SHP77 (cell line): Measurements from ENCODE around the gene KRT38.

ENCODE experiments used
- DNase-seq, 2 experiments: peaks; one replicate each; lab custom pipeline; 2025; lab: John Stamatoyannopoulos, UW

Gene KRT38

DNA sequence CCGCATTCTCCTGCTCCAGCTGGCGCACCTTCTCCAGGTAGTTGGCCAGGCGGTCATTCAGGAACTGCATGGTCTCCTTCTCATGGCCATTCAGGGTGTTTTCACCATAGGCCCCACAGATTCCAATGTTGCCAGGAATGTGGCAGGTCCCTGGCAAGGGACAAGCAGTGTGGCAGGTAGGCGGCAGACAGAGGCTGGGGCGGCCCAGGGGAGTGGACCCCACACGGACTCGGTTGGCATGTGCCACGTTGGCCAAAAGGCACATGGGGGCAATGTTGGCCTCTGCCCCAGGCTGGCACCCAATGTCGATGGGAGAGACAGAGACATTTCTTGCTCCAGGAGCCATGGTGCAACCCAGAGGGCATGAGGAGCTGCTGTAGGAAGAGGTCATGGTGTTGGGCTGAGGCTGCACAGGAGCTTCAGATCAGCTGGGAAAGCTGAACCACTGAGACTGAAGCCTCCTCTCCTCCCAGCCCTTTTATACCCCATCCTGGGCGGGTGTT lies at the start of gene KRT38:
Gene KRT38 (minus strand): TSS at position 453 of the 503 bp plus-strand sequence. CDS start 62 bp downstream, at position 391.
- no peak for DNase-seq

DNA sequence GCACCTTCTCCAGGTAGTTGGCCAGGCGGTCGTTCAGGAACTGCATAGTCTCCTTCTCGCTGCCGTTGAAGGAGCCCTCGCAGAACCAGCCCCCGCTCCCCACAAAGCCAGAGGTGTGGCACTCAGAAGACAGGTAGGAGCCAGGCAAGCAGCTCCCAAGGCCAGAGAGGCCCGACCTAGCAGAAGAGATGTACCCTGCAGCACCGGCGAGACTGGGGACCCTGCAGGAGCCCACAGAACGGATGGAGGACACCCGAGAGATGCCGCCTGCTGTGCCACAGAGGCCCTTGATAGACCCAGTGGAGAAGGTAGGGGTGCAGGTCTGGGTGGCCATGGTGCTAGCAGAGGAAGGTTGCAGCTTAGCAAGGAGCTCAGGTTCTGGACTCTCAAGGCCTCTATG lies 48.7 kb upstream of the KRT38 start, which contains the start of gene KRT36:
Gene KRT36 (minus strand): TSS at position 380 of the 400 bp plus-strand sequence. CDS start 46 bp downstream, at position 334.
- no peak for DNase-seq

- no peak for DNase-seq
These were observed 46.2 kb upstream of the KRT38 start for GRCh38 chr17:41486809-41487530.

DNA sequence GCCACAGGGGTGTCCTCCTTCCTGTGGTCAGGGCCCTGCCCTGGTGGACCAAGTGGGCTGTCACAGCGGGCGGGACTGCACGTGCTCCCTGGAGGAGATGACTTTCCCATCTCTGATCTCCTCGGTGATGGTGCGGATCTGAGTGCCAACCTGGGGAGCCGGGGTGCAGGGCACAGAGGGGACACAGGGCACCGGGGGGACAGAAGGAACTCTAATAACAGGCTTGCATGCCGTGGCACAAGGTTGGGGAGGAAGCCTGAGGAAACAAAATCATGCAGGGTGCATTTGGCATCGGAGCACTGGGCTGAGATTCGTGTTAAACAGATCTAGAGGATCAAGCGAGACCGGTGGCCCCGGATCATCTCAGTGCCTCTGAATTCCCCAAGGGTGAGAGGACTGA lies 45.5 kb upstream of the KRT38 start:
- DNase-seq: no peak

DNA sequence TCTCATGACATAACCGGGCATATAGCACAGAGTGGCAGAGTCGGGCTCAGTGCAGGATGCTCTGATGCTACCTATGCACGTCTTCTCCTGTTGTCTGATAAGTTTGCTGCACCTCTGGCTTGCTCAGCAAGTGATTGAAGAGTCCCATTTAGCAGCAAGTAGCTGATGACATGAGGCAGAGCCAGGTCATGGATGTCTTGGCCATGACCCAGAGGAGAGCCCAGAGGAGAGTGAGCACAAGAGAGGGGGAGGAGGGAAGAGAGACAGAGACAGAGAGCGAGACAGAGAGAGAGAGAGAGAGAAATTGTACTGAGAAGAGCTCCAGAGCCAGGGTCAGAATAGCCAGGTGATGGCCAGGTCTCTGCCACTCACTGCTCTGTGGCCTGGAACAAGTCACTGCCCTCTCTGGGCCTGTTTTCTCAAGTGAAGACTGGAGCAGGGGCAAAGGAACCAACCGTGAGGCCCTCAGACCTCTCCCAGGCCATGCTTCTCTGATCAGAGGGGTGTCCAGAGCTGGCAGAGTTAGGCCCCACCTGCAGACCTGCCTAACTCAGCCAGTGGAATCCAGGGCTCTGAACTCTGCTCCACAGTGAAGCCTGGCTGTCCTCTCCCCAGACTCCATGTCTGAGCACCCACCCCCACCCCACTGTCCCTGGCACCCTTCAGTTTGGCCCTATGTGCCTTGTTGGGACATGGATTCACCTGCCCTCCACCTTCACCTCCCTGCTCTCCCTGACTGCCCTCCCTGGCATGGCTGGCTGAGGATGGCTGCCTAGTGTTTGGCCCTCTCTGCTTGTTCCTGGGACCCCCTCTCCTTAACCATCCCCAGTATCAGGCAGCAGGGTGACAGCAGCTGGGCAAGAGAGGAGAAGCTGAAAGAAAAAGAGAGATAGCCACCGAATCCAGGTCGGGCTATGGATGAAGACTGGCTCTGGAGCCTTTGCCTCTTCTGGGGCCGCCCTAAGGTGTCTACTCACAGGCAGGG lies 44.4 kb upstream of the KRT38 start:
- DNase-seq: no peak

DNA sequence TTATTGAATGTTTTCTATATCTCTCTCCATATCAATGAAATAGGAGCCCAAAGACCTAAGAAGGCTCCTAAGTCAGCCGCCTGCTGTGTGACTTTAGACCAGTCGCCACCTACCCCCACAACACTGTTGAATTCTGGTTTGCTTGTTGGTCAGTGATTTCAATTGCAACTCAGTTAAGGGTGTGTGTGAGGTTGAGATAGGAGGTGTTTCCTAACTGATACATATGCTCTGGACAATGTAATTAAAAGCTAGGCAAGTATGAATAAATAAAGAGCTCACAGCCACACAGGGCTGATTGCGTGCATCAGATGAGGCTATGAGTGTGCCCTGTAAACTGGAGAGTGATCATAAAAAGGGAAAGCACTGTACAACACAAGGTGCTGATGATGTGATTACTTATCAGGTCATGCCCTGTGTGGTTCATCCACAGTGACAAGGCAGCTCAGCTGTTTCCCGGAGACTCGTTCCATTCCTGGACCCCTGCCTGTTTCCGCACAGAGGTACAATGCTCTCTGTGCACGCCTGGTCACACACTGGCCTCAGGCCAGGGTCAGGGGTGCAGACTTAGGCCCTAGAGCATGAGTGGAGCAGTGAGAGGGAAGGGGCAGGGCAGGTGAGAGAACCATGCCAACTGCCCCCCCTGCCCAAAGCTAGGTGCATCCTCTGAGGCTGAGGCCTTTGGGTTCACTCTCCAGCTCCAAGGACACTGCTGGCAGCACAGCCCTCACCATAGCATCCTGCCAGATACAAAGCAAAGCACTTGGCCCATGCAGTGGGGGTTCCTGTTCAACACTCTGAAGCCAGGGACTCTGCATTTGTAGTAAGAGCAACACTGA lies 43.4 kb upstream of the KRT38 start:
- no peak for DNase-seq

DNA sequence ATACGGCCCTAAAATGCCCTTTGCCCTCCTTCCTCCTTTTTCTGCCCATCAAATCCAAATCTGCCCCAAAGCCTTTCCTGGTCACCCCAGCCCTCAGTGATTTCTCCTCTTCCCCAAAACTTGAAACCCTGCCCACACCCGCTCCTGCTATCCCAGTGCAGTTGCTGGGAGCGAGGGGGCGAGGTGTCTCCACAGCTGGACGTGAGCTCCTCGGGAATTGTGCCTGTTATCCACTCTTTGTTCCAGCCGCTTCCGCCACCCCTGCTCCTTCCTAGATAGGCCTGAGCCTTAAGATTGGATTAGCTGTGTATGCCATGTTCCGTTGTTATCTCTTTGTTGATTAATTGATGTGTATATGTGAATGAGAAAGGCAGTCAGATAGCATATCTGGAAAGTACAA lies 42.7 kb upstream of the KRT38 start:
- DNase-seq: no peak

DNA sequence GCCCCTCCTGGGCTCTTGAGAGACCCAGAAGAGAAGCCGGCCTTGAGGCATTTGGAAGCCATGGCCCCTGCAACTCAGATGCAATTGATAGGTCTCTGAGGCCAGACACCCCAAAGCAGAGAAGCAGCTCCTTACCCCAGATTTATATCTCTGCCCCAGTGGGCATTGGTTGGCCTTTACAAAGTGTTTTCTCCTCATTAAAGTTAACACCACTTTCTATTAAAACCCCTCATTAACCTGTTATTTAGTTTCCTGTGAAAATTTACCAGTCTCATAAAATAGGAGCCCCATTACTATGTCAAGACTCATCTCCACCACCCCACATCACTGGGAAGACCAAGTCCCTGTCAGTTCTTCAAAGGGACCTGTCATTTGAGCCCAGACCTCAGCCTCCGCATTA lies 40.3 kb upstream of the KRT38 start, which contains the start of gene KRT35:
Gene KRT35 (minus strand): TSS at position 116 of the 400 bp plus-strand sequence. CDS start 54 bp downstream, at position 62.
- DNase-seq: no peak

DNA sequence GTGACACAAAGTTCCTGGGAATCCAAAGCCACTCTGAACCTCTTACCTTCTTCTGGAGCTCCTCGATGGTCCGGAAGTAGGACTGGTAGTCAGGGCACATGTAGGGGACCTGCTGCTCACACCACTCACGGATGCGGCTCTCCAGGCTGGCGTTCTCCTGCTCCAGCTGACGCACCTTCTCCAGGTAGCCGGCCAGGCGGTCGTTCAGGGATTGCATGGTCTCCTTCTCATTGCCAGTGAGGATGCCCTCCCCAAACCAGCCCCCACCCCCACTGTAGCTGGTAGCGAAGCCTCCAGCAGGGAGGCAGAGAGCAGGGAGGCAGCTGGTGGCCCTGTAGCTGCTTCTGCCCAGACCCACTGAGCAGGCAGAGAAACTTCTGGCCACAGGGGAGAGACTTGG lies 39.8 kb upstream of the KRT38 start:
- DNase-seq: no peak

DNA sequence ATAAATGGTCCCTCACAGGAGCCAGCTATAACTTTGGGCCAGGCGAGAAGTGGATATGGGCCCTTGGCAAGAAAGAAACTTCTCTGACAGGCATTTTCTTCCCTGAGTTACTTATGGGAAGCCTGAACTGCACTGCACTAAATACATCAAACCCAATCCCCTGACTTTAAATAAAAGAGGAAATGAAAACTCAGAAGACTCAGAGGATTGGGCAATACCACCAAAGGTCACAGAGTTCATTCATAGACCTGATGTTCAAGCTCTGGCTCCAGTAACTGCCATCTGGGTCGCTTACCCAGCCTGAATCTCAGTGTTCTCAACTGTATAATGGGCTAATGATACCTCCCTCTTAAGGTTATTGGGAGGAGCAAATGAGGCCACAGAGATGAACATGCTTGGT lies 39.4 kb upstream of the KRT38 start:
- no peak for DNase-seq

- DNase-seq: no peak
These were observed 37.5 kb upstream of the KRT38 start for GRCh38 chr17:41478237-41478636.

- no peak for DNase-seq
These were observed 36.4 kb upstream of the KRT38 start for GRCh38 chr17:41476866-41477815.

- no peak for DNase-seq
These were observed 34.6 kb upstream of the KRT38 start for GRCh38 chr17:41475421-41475820.

- DNase-seq: no peak
These were observed 34.1 kb upstream of the KRT38 start for GRCh38 chr17:41474863-41475262.

DNA sequence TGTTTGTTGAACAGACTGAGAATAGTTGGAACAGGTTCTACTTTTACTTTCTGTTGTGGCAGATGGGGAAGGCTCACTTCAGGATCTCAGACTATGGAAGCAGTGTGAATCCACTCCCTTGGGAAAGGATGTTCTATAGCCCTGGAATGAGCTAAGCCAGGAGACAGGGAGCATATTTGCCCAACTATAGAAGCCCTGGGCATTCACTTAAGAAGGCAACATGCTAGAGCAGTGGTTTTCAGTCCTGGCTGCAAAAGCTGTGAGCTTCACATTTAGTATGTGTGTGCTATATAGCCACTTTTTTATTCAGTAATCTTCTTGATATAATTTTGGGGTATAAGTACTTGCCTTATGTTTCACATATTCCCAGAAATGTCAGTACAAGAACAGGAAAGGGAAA lies 27.6 kb upstream of the KRT38 start:
- no peak for DNase-seq

GRCh38 chr17:41467561-41467960 lies 26.8 kb upstream of the KRT38 start:
- no peak for DNase-seq

DNA sequence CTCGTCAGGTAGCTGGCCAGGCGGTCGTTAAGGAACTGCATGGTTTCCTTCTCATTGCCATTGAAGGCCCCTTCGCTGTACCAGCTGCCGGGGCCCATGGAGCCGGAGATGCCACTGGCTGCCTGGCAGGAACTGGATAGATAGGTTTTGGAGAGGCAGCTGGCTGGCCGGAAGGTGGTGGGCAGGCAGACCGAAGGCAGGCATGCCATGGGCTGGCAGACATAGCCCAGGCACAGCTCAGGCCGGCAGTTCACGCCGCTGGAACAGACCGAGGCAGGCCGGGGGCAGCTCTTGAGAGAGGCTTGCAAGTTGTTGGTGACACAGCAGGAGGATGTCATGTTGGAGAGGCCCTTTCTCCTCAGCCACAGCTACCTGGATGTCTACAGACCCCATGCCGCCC lies 26.2 kb upstream of the KRT38 start, which contains the start of gene KRT32:
Gene KRT32 (minus strand): TSS at position 399 of the 400 bp plus-strand sequence. CDS start 61 bp downstream, at position 338.
- no peak for DNase-seq

GRCh38 chr17:41464682-41465081 lies 23.9 kb upstream of the KRT38 start:
- DNase-seq: no peak

DNA sequence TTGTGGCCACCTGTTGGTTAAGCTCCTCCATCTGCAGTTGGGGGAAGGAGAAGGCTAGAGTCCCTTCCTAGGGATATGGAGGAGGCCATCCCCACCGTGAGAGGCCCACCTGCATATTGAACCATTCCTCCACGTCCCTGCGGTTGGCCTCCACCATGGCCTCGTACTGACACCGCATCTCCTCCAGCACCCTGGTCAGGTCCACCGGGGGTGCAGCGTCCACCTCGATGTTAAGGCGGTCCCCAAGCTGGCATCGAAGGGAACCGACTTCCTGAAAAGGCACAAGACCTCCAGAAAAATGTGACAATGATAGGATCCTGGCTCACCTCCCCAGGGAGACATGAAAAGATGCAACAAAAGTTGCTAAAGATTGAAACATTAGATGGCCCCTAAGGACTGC lies 23.4 kb upstream of the KRT38 start:
- DNase-seq: no peak

DNA sequence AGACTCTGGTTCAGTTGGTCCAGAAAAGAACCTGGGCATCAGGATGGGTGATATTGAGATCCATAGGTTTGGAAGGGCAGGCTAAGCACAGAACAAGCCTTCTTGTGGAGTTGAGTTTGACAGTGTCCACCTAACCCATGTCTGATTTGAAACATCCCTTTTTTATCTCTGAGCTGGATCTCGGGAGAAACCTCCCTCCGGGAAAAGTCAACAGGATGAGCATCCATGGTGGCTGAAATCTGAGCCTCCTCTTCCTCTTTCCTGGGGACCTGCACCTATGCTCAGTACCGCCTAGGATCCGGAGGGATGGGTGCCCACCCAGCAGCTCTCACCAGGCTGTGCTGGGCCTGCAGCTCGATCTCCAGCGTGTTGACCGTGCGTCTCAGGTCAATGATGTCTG lies 23.0 kb upstream of the KRT38 start:
- DNase-seq: no peak
